Sigmoid colon (tissue), 7 donors: ENCODE results near the gene CCDC192. TPM values are rescaled to one million over a fixed set of nuclear protein-coding genes. Genes with fewer than 3 reads are reported as not detected.

ENCODE experiments used
- DNase-seq: peaks from one replicate; pipeline ENCODE4 v3.0.0-alpha.2; 2019
- H3K27ac ChIP-seq, 4 donors: fragments of 200-600 bp; sonication (generic); one replicate each; pipeline ENCODE4 v1.5.1; 2016 to 2019; ENCODE audit warnings: mild to moderate bottlenecking in 1 of 4
- H3K27me3 ChIP-seq, 3 donors: fragments of 200-600 bp; sonication (generic); one replicate each; pipeline ENCODE4 v1.5.1; 2019; ENCODE audit warnings: mild to moderate bottlenecking in 1 of 3
- H3K36me3 ChIP-seq, 4 donors: fragments of 200-600 bp; sonication (generic); one replicate each; pipeline ENCODE4 v1.5.1; 2016 to 2019
- H3K4me1 ChIP-seq, 4 donors: fragments of 200-600 bp; sonication (generic); one replicate each; pipeline ENCODE4 v1.5.1; 2017 to 2019
- H3K4me3 ChIP-seq, 4 donors: fragments of 200-600 bp; sonication (generic); one replicate each; pipeline ENCODE4 v1.5.1; 2017 to 2019; ENCODE audit warnings: mild to moderate bottlenecking in 2 of 4, moderate library complexity in 1 of 4
- H3K9me3 ChIP-seq, 4 donors: fragments of 200-600 bp in 3 of 4; sonication (generic) in 3 of 4; one replicate each; pipeline versions ENCODE4 v1.5.1 to v1.6.1; 2013 to 2019
- CTCF ChIP-seq, 4 experiments: fragments of 450-650 bp in 3 of 4; fragments of 200-600 bp in 1 of 4; IDR thresholded peaks; one replicate each; pipeline ENCODE4 v1.5.1; 2016 to 2019; ENCODE audit warnings: antibody characterized with exemption in 4 of 4, mild to moderate bottlenecking in 3 of 4, moderate library complexity in 2 of 4
- EP300 ChIP-seq, 4 donors: sonication (generic); formaldehyde crosslinking; IDR thresholded peaks; one replicate each; pipeline ENCODE4 v1.6.1; 2017; ENCODE audit warnings: antibody characterized with exemption in 4 of 4
- POLR2A ChIP-seq, 2 donors: fragments of 450-650 bp; IDR thresholded peaks; one replicate each; pipeline ENCODE4 v1.6.1; 2016; ENCODE audit warnings: antibody characterized with exemption in 2 of 2, mild to moderate bottlenecking in 2 of 2, moderate library complexity in 2 of 2
- POLR2AphosphoS5 ChIP-seq, 4 donors: sonication (generic); formaldehyde crosslinking; IDR thresholded peaks; one replicate each; pipeline ENCODE4 v1.6.1; 2017; ENCODE audit warnings: antibody characterized with exemption in 4 of 4
- WGBS, 2 donors: extraction: QIAGEN DNeasy Blood & Tissue Kit; methylation state at CpG; one replicate each; pipeline ENCODE4 v1.1.7; 2013; 5-methylcytosine and 5-hydroxymethylcytosine counted together
- intact Hi-C: fragments of 100-400 bp; cut with DNase I; formaldehyde crosslinking; loops from one replicate; pipeline ENCODE4 v1.15.1; 2023
- polyA plus RNA-seq, 3 donors: library from polyadenylated mRNA; stranded (reverse); fragments of 200-250 nt; gene quantifications; one replicate each; pipeline ENCODE4 v1.2.3, GENCODE V29; 2013
- total RNA-seq, 4 donors: library from RNA; depleted of rRNA; stranded (reverse); fragments of >200 nt; gene quantifications; one replicate each; pipeline ENCODE4 v1.1.0, GENCODE V29; 2016
- donor health status: healthy with polysubstance abuse.
- donor health status: Bipolar disorder and iron deficiency.
- donor health status: healthy.

The CCDC192 gene
- total and polyA plus RNA-seq, 7 donors, result 0.36 to 2.4 TPM; not detected in 5

- Histone ChIP-seq H3K4me1 (peaks cover 0 to 5% (median 0%) of the 10 kb centered on the region in 4 donors), H3K4me3 (no peak overlapping the region), H3K27ac (no peak overlapping the region), H3K9me3 (no peaks in the 10 kb centered on the region), H3K27me3 (no peaks in the 10 kb centered on the region), H3K36me3 (no peaks in the 10 kb centered on the region)
- DNase-seq, result no peak
- intact Hi-C loops, result no loop called here
- 82 to 83% methylated on average over 5 of the region's 5 CpGs for WGBS, 2 donors
- TF ChIP-seq EP300 (IDR thresholded peaks at IDR 0.05), result no peak
- no peak for TF ChIP-seq POLR2AphosphoS5 (IDR thresholded peaks at IDR 0.05)
- TF ChIP-seq POLR2A (IDR thresholded peaks at IDR 0.05), result no peak
- TF ChIP-seq CTCF (IDR thresholded peaks at IDR 0.05), result no peak
Measured at GRCh38 chr5:127919006-127919796, 216.0 kb downstream of the CCDC192 start.

- no peak for DNase-seq
- intact Hi-C loops, result no loop called here
- Histone ChIP-seq H3K4me3 (no peak overlapping the region), H3K27ac (no peak overlapping the region), H3K27me3 (no peaks in the 10 kb centered on the region), H3K36me3 (no peaks in the 10 kb centered on the region), H3K4me1 (peaks cover 0 to 5% (median 0%) of the 10 kb centered on the region in 4 donors), H3K9me3 (no peaks in the 10 kb centered on the region)
- TF ChIP-seq CTCF (IDR thresholded peaks at IDR 0.05) (no peak), POLR2AphosphoS5 (IDR thresholded peaks at IDR 0.05) (no peak), POLR2A (IDR thresholded peaks at IDR 0.05) (no peak), EP300 (IDR thresholded peaks at IDR 0.05) (no peak)
Measured at GRCh38 chr5:127919818-127920217, 216.6 kb downstream of the CCDC192 start.

- DNase-seq, result no peak
- intact Hi-C loops, result no loop called here
- H3K9me3 ChIP-seq, result no peaks in the 10 kb centered on the region
- no peak overlapping the region for H3K4me3 ChIP-seq
- H3K36me3 ChIP-seq, result no peaks in the 10 kb centered on the region
- H3K4me1 ChIP-seq, result peaks cover 0 to 5% (median 0%) of the 10 kb centered on the region in 4 donors
- no peaks in the 10 kb centered on the region for H3K27me3 ChIP-seq
- no peak for TF ChIP-seq EP300 (IDR thresholded peaks at IDR 0.05)
- no peak for TF ChIP-seq CTCF (IDR thresholded peaks at IDR 0.05)
- no peak for TF ChIP-seq POLR2AphosphoS5 (IDR thresholded peaks at IDR 0.05)
- TF ChIP-seq POLR2A (IDR thresholded peaks at IDR 0.05), result no peak
- H3K27ac ChIP-seq, result no peak overlapping the region
Measured at GRCh38 chr5:127920936-127921335, 217.7 kb downstream of the CCDC192 start.

GRCh38 chr5:127922603-127923002, 219.4 kb downstream of the CCDC192 start:
- no peaks in the 10 kb centered on the region for H3K27me3 ChIP-seq
- WGBS, 2 donors, result 87 to 93% methylated on average over 2 of the region's 2 CpGs
- H3K9me3 ChIP-seq, result no peaks in the 10 kb centered on the region
- no peaks in the 10 kb centered on the region for H3K36me3 ChIP-seq
- H3K4me1 ChIP-seq, result no peaks in the 10 kb centered on the region
- H3K4me3 ChIP-seq, result no peak overlapping the region
- H3K27ac ChIP-seq, result no peak overlapping the region
- DNase-seq, result no peak
- intact Hi-C loops, result no loop called here
- TF ChIP-seq EP300 (IDR thresholded peaks at IDR 0.05) (no peak), CTCF (IDR thresholded peaks at IDR 0.05) (no peak), POLR2A (IDR thresholded peaks at IDR 0.05) (no peak), POLR2AphosphoS5 (IDR thresholded peaks at IDR 0.05) (no peak)
